MM.1S (cell line): ENCODE data around the gene VAV3.

ENCODE experiments used
- DNase-seq: peaks from one replicate; pipeline ENCODE4 v3.0.0-alpha.2; 2015
- H2AFZ ChIP-seq: fragments of 300-600 bp; sonication (generic); 2 replicates; pipeline ENCODE4 v1.6.0; 2016; ENCODE audit warnings: antibody characterized with exemption, low read length
- H3F3A ChIP-seq: fragments of 300-600 bp; sonication (generic); 2 replicates; pipeline ENCODE4 v1.6.1; 2016; ENCODE audit warnings: mild to moderate bottlenecking, antibody characterized with exemption, low read length, moderate library complexity, mixed read lengths; ENCODE audit not compliant: insufficient read depth
- H3K27ac ChIP-seq: fragments of 300-600 bp; sonication (generic); 2 replicates; pipeline ENCODE4 v1.5.1; 2016; ENCODE audit warnings: mild to moderate bottlenecking, low read length
- H3K27me3 ChIP-seq: fragments of 300-600 bp; sonication (generic); replicated peaks from 2 replicates; pipeline ENCODE4 v1.6.0; 2016; ENCODE audit warnings: low read length; ENCODE audit not compliant: insufficient read depth
- H3K36me3 ChIP-seq: fragments of 300-600 bp; sonication (generic); replicated peaks from 2 replicates; pipeline ENCODE4 v1.6.1; 2016; ENCODE audit warnings: mild to moderate bottlenecking, low read length, mixed read lengths; ENCODE audit not compliant: insufficient read depth
- H3K4me1 ChIP-seq: fragments of 300-600 bp; sonication (generic); 2 replicates; pipeline ENCODE4 v1.6.1; 2016; ENCODE audit warnings: low read length, mixed read lengths
- H3K4me2 ChIP-seq: fragments of 300-600 bp; sonication (generic); 2 replicates; pipeline ENCODE4 v1.6.0; 2016; ENCODE audit warnings: low read depth, low read length
- H3K4me3 ChIP-seq: fragments of 300-600 bp; sonication (generic); 2 replicates; pipeline ENCODE4 v1.5.1; 2016; ENCODE audit warnings: low read length, mixed read lengths
- H3K79me2 ChIP-seq: fragments of 300-600 bp; sonication (generic); 2 replicates; pipeline ENCODE4 v1.6.1; 2016; ENCODE audit warnings: mixed run types, low read length, mixed read lengths
- H3K9ac ChIP-seq: fragments of 300-600 bp; sonication (generic); 2 replicates; pipeline ENCODE4 v1.6.1; 2016; ENCODE audit warnings: low read length, mixed read lengths
- H3K9me2 ChIP-seq: fragments of 300-600 bp; sonication (generic); replicated peaks from 2 replicates; pipeline ENCODE4 v1.6.1; 2016; ENCODE audit warnings: mild to moderate bottlenecking, low read length, mixed read lengths; ENCODE audit not compliant: insufficient read depth
- H3K9me3 ChIP-seq: fragments of 300-600 bp; sonication (generic); replicated peaks from 2 replicates; pipeline ENCODE4 v1.6.1; 2016; ENCODE audit warnings: mild to moderate bottlenecking, low read length, mixed read lengths; ENCODE audit not compliant: insufficient read depth
- H4K20me1 ChIP-seq: fragments of 300-600 bp; sonication (generic); 2 replicates; pipeline ENCODE4 v1.6.1; 2016; ENCODE audit warnings: mild to moderate bottlenecking, low read length, moderate library complexity, mixed read lengths; ENCODE audit not compliant: insufficient read depth
- CTCF ChIP-seq: fragments of 300-600 bp; sonication (generic); IDR thresholded peaks from 2 replicates; pipeline ENCODE4 v1.5.1; 2016; ENCODE audit warnings: antibody characterized with exemption, low read length, mixed read lengths
- EZH2 ChIP-seq: fragments of 300-600 bp; sonication (generic); optimal IDR thresholded peaks from 2 replicates; pipeline ENCODE3; 2017; ENCODE audit warnings: low read depth, mild to moderate bottlenecking, antibody characterized with exemption, low read length, mixed read lengths
- EZH2phosphoT487 ChIP-seq: fragments of 300-600 bp; sonication (generic); IDR thresholded peaks from 2 replicates; pipeline ENCODE4 v1.6.1; 2018; ENCODE audit warnings: antibody characterized with exemption, low read length

The VAV3 gene

DNA sequence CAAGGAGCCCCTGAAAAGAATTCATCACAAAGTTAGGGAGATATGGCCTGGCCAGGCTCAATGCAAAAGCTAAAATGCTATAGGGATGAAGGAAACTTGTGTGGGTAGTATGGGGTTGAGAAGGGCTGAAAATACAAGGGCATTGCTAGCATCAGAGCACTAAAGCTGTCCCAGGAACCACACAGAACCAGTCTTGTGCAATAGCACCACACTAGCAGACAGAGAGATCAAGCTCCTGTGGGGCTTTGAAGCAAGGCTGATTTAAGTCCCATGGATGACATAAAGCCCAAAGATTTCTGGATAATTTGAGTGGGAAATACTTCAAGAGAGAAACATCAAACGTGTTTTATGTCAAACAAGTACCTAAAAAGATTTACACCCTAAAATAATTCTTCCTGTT, 97.1 kb downstream of the VAV3 start:
- no peak overlapping the region for H3K4me3 ChIP-seq
- H2AFZ ChIP-seq: no peak overlapping the region
- H3K9me2 ChIP-seq: no peaks in the 10 kb centered on the region
- H4K20me1 ChIP-seq: no peaks in the 10 kb centered on the region
- no peaks in the 10 kb centered on the region for H3K79me2 ChIP-seq
- DNase-seq: no peak
- no peak overlapping the region for H3K27ac ChIP-seq
- H3K4me1 ChIP-seq: peaks cover 7% of the 10 kb centered on the region
- H3K4me2 ChIP-seq: no peak overlapping the region
- H3K27me3 ChIP-seq: no peaks in the 10 kb centered on the region
- TF ChIP-seq EZH2: no peak
- no peak for TF ChIP-seq EZH2phosphoT487
- TF ChIP-seq CTCF: no peak
- H3K36me3 ChIP-seq: no peaks in the 10 kb centered on the region
- H3F3A ChIP-seq: no peaks in the 10 kb centered on the region
- no peaks in the 10 kb centered on the region for H3K9me3 ChIP-seq
- no peak overlapping the region for H3K9ac ChIP-seq

DNA sequence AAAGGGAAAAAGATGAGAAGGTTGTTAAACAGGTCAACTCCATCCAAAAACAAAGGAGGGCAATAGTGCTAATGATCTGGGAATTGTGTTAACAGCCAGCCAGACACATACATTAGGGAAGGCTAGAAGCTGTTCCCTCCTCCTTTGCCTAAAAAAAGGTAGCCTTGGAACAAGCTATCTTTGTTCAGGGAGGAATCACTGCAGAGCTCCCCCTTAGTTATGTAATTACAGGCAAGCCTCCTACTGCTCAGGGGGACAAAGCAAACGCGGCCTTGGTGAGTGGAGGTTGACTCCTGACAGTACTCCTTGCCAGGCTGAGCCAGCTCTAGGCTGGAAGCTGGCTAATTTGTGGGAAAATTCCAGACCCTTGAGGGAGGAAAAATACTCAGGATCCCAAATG, 97.6 kb downstream of the VAV3 start:
- H3K4me2 ChIP-seq: no peak overlapping the region
- H4K20me1 ChIP-seq: no peaks in the 10 kb centered on the region
- no peak overlapping the region for H2AFZ ChIP-seq
- no peaks in the 10 kb centered on the region for H3K9me2 ChIP-seq
- H3K9ac ChIP-seq: no peak overlapping the region
- H3K36me3 ChIP-seq: no peaks in the 10 kb centered on the region
- no peaks in the 10 kb centered on the region for H3K27me3 ChIP-seq
- no peaks in the 10 kb centered on the region for H3K79me2 ChIP-seq
- H3F3A ChIP-seq: no peaks in the 10 kb centered on the region
- no peak for DNase-seq
- H3K4me3 ChIP-seq: no peak overlapping the region
- H3K27ac ChIP-seq: no peak overlapping the region
- TF ChIP-seq EZH2phosphoT487: no peak
- TF ChIP-seq CTCF: no peak
- TF ChIP-seq EZH2: no peak
- peaks cover 3% of the 10 kb centered on the region for H3K4me1 ChIP-seq
- H3K9me3 ChIP-seq: no peaks in the 10 kb centered on the region

DNA sequence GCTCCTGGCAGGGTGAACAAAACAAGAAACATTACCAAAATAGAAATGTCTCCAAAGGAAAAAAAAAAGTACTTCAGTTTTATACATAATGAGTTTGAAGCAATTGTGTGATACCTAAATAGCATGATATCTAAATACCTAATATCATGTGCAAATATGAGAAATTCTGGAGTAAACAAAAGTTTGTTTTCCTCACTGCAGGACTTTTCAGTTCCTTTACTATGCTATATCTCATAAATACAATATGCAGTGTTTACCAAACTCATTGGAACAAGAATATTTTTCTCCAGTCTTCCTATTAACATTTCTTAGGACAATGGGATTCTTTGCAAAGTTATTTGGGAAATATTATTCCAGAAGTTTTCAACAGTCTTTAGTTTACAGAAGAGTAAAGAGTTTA, 98.1 kb downstream of the VAV3 start:
- H3K79me2 ChIP-seq: no peaks in the 10 kb centered on the region
- H3K36me3 ChIP-seq: no peaks in the 10 kb centered on the region
- H3K4me2 ChIP-seq: no peak overlapping the region
- no peaks in the 10 kb centered on the region for H4K20me1 ChIP-seq
- H3K9ac ChIP-seq: no peak overlapping the region
- no peaks in the 10 kb centered on the region for H3K9me2 ChIP-seq
- H3K4me3 ChIP-seq: no peak overlapping the region
- H3K9me3 ChIP-seq: no peaks in the 10 kb centered on the region
- DNase-seq: no peak
- no peak overlapping the region for H2AFZ ChIP-seq
- H3K4me1 ChIP-seq: peaks cover 3% of the 10 kb centered on the region; the same call in 1 of the 2 replicates
- no peak for TF ChIP-seq CTCF
- no peak for TF ChIP-seq EZH2phosphoT487
- no peak for TF ChIP-seq EZH2
- no peaks in the 10 kb centered on the region for H3K27me3 ChIP-seq
- H3K27ac ChIP-seq: no peak overlapping the region
- H3F3A ChIP-seq: no peaks in the 10 kb centered on the region
